ENCODE measurements around the gene ZSCAN4.

The ZSCAN4 gene

DNA sequence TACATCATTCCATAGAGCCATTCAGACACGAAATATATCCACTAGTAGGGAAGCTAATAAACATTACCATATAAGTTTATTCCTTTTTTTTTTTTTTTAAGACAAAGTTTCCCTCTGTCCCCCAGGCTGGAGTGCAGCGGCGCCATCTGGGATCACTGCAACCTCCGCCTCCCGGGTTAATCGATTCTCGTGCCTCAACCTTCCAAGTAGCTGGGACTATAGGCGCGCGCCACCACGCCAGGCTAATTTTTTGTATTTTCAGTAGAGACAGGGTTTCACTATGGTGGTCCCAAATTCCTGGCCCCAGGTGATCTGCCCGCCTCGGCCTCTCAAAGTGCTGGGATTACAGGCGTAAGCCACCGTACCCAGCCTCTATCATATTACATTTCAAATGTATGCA lies 40.9 kb downstream of the ZSCAN4 start:
- Mint-ChIP-seq H3K27ac (peak overlapping the region; percentile 99), H3K4me3 (peak overlapping the region; percentile 91), H3K36me3 (peaks cover 57% of the 10 kb centered on the region), H3K27me3 (no peaks in the 10 kb centered on the region), H3K9me3 (peaks cover 13% of the 10 kb centered on the region), H3K4me1 (peaks cover 41% of the 10 kb centered on the region)
- ATAC-seq: no peak

DNA sequence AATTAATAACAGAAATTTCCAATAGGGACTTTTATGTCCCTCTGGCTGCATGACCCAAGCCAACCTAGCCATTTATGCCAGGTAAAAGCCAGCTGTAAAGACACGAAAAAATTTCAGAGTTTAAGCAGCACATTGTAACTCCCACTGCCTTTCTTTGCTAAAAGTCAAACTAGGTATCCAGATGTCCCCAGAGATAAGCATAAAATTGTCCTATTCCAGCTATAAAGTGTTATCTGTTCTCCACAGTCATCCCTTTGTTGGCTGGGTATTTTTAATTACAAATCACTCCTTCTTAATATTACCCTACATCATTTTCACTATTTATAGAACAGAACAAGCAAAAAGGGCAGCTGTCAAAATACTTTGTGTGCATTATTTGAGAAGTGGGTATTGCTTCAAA lies 43.5 kb downstream of the ZSCAN4 start:
- H3K4me1 Mint-ChIP-seq: peaks cover 17% of the 10 kb centered on the region
- no peak overlapping the region for H3K4me3 Mint-ChIP-seq
- no peaks in the 10 kb centered on the region for H3K27me3 Mint-ChIP-seq
- H3K36me3 Mint-ChIP-seq: peaks cover 54% of the 10 kb centered on the region
- no peak overlapping the region for H3K27ac Mint-ChIP-seq
- ATAC-seq: no peak
- H3K9me3 Mint-ChIP-seq: peaks cover 6% of the 10 kb centered on the region

DNA sequence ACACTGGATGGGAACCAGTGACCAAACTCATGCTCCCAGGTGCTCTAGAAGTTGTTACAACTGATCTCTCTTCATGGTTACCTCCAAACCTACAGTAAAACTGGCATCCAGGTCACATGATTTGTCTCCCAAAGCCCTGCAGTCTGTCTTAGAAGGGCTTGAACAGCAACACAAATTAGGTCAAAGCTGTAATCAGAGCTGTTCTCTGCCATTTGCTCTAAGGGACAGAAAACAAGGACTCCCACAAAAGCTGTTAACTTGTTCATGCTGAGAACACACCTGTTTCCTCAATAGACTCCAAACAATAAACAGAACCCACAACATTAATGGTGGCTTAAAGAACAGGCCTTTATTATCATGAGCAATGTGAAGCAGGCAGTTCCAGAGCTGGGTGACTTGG lies 50.7 kb downstream of the ZSCAN4 start:
- no peak overlapping the region for H3K27ac Mint-ChIP-seq
- no peak for ATAC-seq
- H3K36me3 Mint-ChIP-seq: peaks cover 83% of the 10 kb centered on the region
- no peak overlapping the region for H3K4me3 Mint-ChIP-seq
- no peaks in the 10 kb centered on the region for H3K27me3 Mint-ChIP-seq
- H3K9me3 Mint-ChIP-seq: peaks cover 15% of the 10 kb centered on the region
- H3K4me1 Mint-ChIP-seq: no peaks in the 10 kb centered on the region

DNA sequence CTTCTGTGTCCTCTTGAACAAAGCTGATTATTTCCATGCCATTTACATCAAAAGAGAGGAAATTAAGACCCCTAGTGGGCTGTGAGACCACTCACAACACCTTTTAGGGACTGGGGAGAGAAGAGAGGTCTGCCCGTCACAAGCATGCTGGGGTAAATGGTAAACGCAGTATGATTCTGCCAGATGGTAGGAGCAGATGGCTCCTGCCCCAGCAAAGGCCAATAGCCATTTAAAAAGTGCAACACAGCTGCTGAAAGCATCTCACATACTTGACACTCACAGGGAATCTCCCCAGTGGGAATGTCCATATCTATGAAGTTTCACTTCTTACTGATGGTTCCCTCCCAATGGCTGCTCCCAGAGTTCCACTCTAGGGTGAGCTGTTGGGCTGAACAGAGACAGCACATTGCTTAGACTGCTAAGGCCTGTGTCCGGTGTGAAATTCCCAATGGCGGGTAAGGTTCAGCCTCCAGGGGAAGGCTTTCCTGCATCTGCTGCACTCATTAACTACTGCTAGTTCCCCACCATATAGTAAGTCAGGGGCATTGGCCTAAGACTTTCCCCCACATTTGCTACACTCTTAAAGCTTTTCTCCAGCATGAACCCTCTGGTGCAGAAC lies 51.3 kb downstream of the ZSCAN4 start:
- Mint-ChIP-seq H3K36me3 (peaks cover 85% of the 10 kb centered on the region), H3K4me1 (peaks cover 5% of the 10 kb centered on the region), H3K27ac (no peak overlapping the region), H3K4me3 (no peak overlapping the region), H3K9me3 (peaks cover 15% of the 10 kb centered on the region), H3K27me3 (no peaks in the 10 kb centered on the region)
- ATAC-seq: no peak

DNA sequence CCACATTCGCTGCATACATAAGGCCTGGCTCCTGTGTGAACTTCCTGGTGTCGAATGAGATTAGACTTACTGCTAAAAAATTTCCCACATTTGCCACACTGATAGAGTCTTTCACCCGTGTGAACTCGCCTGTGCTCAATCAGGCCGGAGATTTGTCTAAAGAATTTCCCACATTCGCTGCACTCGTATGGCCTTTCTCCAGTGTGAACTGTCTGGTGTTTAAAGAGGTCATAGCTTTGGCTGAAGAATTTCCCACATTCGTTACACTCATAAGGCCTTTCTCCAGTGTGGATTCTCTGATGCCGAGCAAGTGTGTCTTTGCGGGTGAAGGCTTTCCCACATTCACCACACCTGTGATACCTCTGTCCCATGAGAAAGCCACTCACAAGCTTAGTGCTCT lies 52.1 kb downstream of the ZSCAN4 start:
- no peak for ATAC-seq
- H3K27me3 Mint-ChIP-seq: no peaks in the 10 kb centered on the region
- no peak overlapping the region for H3K27ac Mint-ChIP-seq
- H3K4me1 Mint-ChIP-seq: peaks cover 9% of the 10 kb centered on the region
- H3K4me3 Mint-ChIP-seq: no peak overlapping the region
- peaks cover 15% of the 10 kb centered on the region for H3K9me3 Mint-ChIP-seq
- peaks cover 82% of the 10 kb centered on the region for H3K36me3 Mint-ChIP-seq
